ENCODE results near the gene ASIC4. TPM values are rescaled to one million over a fixed set of nuclear protein-coding genes. Genes with fewer than 3 reads are reported as not detected.

ASIC4 gene
- polyA plus RNA-seq, 4 donors, result 0.04 to 0.10 TPM; not detected in 2

GRCh38 chr2:219485201-219485580 lies 29.1 kb upstream of the ASIC4 start:
- Histone ChIP-seq H3K27ac (ENCODE audit: low read depth in 1 of 3, low read length in 2 of 3) (no peak overlapping the region), H3K9me3 (ENCODE audit: control insufficient read depth in 2 of 2, insufficient read depth in 1 of 2, low read depth in 1 of 2, low read length in 1 of 2) (no peaks in the 10 kb centered on the region), H3K36me3 (ENCODE audit: control insufficient read depth in 3 of 3, insufficient read depth in 2 of 3, low read depth in 1 of 3, low read length in 3 of 3) (peaks cover 0 to 4% (median 0%) of the 10 kb centered on the region in 3 donors), H3K4me1 (ENCODE audit: control insufficient read depth in 3 of 3, insufficient read depth in 2 of 3, low read depth in 1 of 3, low read length in 2 of 3) (peaks cover 0 to 37% (median 0%) of the 10 kb centered on the region in 3 donors), H3K27me3 (ENCODE audit: control insufficient read depth in 3 of 3, insufficient read depth in 3 of 3, low read length in 3 of 3) (peaks cover 4 to 66% (median 38%) of the 10 kb centered on the region in 3 donors), H3K4me3 (ENCODE audit: low read depth in 1 of 3, low read length in 3 of 3) (no peak overlapping the region)
- FAIRE-seq, result no peak
- DNase-seq, result no peak
- 66 to 67% (median 66%) methylated on average over 12 of the region's 12 CpGs for WGBS, 3 donors

- DNase-seq, result peak in 1 of 2 donors; percentile 59
- Histone ChIP-seq H3K27me3 (ENCODE audit: control insufficient read depth in 3 of 3, insufficient read depth in 3 of 3, low read length in 3 of 3) (peaks cover 4 to 69% (median 38%) of the 10 kb centered on the region in 3 donors), H3K9me3 (ENCODE audit: control insufficient read depth in 2 of 2, insufficient read depth in 1 of 2, low read depth in 1 of 2, low read length in 1 of 2) (no peaks in the 10 kb centered on the region), H3K4me3 (ENCODE audit: low read depth in 1 of 3, low read length in 3 of 3) (no peak overlapping the region), H3K36me3 (ENCODE audit: control insufficient read depth in 3 of 3, insufficient read depth in 2 of 3, low read depth in 1 of 3, low read length in 3 of 3) (peaks cover 0 to 7% (median 0%) of the 10 kb centered on the region in 3 donors), H3K27ac (ENCODE audit: low read depth in 1 of 3, low read length in 2 of 3) (no peak overlapping the region), H3K4me1 (ENCODE audit: control insufficient read depth in 3 of 3, insufficient read depth in 2 of 3, low read depth in 1 of 3, low read length in 2 of 3) (peaks cover 0 to 37% (median 0%) of the 10 kb centered on the region in 3 donors)
- 41 to 55% (median 48%) methylated on average over 8 of the region's 8 CpGs for WGBS, 3 donors
- FAIRE-seq, result no peak
Measured at GRCh38 chr2:219486380-219486959, 27.8 kb upstream of the ASIC4 start.

GRCh38 chr2:219488149-219488843 lies 26.0 kb upstream of the ASIC4 start:
- Histone ChIP-seq H3K27ac (ENCODE audit: low read depth in 1 of 3, low read length in 2 of 3) (no peak overlapping the region), H3K4me1 (ENCODE audit: control insufficient read depth in 3 of 3, insufficient read depth in 2 of 3, low read depth in 1 of 3, low read length in 2 of 3) (peaks cover 0 to 26% (median 0%) of the 10 kb centered on the region in 3 donors), H3K9me3 (ENCODE audit: control insufficient read depth in 2 of 2, insufficient read depth in 1 of 2, low read depth in 1 of 2, low read length in 1 of 2) (no peaks in the 10 kb centered on the region), H3K27me3 (ENCODE audit: control insufficient read depth in 3 of 3, insufficient read depth in 3 of 3, low read length in 3 of 3) (peaks cover 2 to 75% (median 31%) of the 10 kb centered on the region in 3 donors), H3K36me3 (ENCODE audit: control insufficient read depth in 3 of 3, insufficient read depth in 2 of 3, low read depth in 1 of 3, low read length in 3 of 3) (peaks cover 0 to 11% (median 0%) of the 10 kb centered on the region in 3 donors), H3K4me3 (ENCODE audit: low read depth in 1 of 3, low read length in 3 of 3) (no peak overlapping the region)
- WGBS, 3 donors, result 83 to 88% (median 86%) methylated on average over 16 to 17 of the region's 17 CpGs
- FAIRE-seq, result no peak
- DNase-seq, result no peak

DNA sequence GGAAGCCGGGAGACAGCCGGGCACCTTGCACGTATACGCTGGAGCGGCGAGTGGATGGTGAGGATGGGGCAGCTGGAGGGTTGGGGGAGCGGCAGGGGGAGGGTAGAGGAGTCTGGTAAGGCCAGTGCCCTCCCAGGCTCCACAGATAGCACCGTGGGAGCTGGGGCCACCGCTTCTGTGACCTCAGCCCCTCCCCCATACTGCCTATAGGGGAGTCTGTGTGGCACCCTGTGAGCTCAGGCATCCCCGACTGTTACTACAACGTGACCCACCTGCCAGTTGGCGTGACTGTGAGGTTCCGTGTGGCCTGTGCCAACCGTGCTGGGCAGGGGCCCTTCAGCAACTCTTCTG lies 25.5 kb upstream of the ASIC4 start:
- H3K27me3 ChIP-seq (ENCODE audit: control insufficient read depth in 3 of 3, insufficient read depth in 3 of 3, low read length in 3 of 3), result peaks cover 0 to 76% (median 36%) of the 10 kb centered on the region in 3 donors
- WGBS, 3 donors, result 78 to 88% (median 84%) methylated on average over 14 of the region's 14 CpGs
- no peak for DNase-seq
- no peak overlapping the region for H3K27ac ChIP-seq (ENCODE audit: low read depth in 1 of 3, low read length in 2 of 3)
- no peak overlapping the region for H3K4me3 ChIP-seq (ENCODE audit: low read depth in 1 of 3, low read length in 3 of 3)
- H3K9me3 ChIP-seq (ENCODE audit: control insufficient read depth in 2 of 2, insufficient read depth in 1 of 2, low read depth in 1 of 2, low read length in 1 of 2), result no peaks in the 10 kb centered on the region
- peaks cover 0 to 26% (median 0%) of the 10 kb centered on the region in 3 donors for H3K4me1 ChIP-seq (ENCODE audit: control insufficient read depth in 3 of 3, insufficient read depth in 2 of 3, low read depth in 1 of 3, low read length in 2 of 3)
- FAIRE-seq, result no peak
- peaks cover 0 to 11% (median 0%) of the 10 kb centered on the region in 3 donors for H3K36me3 ChIP-seq (ENCODE audit: control insufficient read depth in 3 of 3, insufficient read depth in 2 of 3, low read depth in 1 of 3, low read length in 3 of 3)

GRCh38 chr2:219489315-219489714 lies 25.0 kb upstream of the ASIC4 start:
- Histone ChIP-seq H3K27ac (ENCODE audit: low read depth in 1 of 3, low read length in 2 of 3) (no peak overlapping the region), H3K9me3 (ENCODE audit: control insufficient read depth in 2 of 2, insufficient read depth in 1 of 2, low read depth in 1 of 2, low read length in 1 of 2) (no peaks in the 10 kb centered on the region), H3K36me3 (ENCODE audit: control insufficient read depth in 3 of 3, insufficient read depth in 2 of 3, low read depth in 1 of 3, low read length in 3 of 3) (peaks cover 0 to 11% (median 0%) of the 10 kb centered on the region in 3 donors), H3K27me3 (ENCODE audit: control insufficient read depth in 3 of 3, insufficient read depth in 3 of 3, low read length in 3 of 3) (peaks cover 0 to 76% (median 32%) of the 10 kb centered on the region in 3 donors), H3K4me1 (ENCODE audit: control insufficient read depth in 3 of 3, insufficient read depth in 2 of 3, low read depth in 1 of 3, low read length in 2 of 3) (peaks cover 0 to 21% (median 0%) of the 10 kb centered on the region in 3 donors), H3K4me3 (ENCODE audit: low read depth in 1 of 3, low read length in 3 of 3) (no peak overlapping the region)
- FAIRE-seq, result no peak
- 66 to 80% (median 79%) methylated on average over 8 to 9 of the region's 9 CpGs for WGBS, 3 donors
- no peak for DNase-seq

DNA sequence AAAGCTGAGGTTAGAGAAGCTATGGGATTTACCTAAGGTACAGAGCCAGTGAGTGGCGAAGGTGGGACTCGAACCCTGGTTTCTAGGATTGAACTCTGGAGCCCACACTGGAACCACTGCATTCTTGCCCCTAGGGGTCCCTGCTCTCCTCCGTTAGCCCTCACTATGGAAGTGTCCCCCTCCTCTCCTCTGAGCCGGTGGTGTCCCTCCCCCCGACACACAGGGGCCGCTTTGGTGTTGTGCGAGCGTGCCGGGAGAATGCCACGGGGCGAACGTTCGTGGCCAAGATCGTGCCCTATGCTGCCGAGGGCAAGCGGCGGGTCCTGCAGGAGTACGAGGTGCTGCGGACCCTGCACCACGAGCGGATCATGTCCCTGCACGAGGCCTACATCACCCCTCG lies 24.1 kb upstream of the ASIC4 start:
- Histone ChIP-seq H3K36me3 (ENCODE audit: control insufficient read depth in 3 of 3, insufficient read depth in 2 of 3, low read depth in 1 of 3, low read length in 3 of 3) (peaks cover 0 to 11% (median 0%) of the 10 kb centered on the region in 3 donors), H3K27me3 (ENCODE audit: control insufficient read depth in 3 of 3, insufficient read depth in 3 of 3, low read length in 3 of 3) (peaks cover 0 to 77% (median 26%) of the 10 kb centered on the region in 3 donors), H3K4me3 (ENCODE audit: low read depth in 1 of 3, low read length in 3 of 3) (no peak overlapping the region), H3K4me1 (ENCODE audit: control insufficient read depth in 3 of 3, insufficient read depth in 2 of 3, low read depth in 1 of 3, low read length in 2 of 3) (peaks cover 0 to 14% (median 0%) of the 10 kb centered on the region in 3 donors), H3K9me3 (ENCODE audit: control insufficient read depth in 2 of 2, insufficient read depth in 1 of 2, low read depth in 1 of 2, low read length in 1 of 2) (no peaks in the 10 kb centered on the region), H3K27ac (ENCODE audit: low read depth in 1 of 3, low read length in 2 of 3) (no peak overlapping the region)
- 77 to 85% (median 85%) methylated on average over 23 of the region's 23 CpGs for WGBS, 3 donors
- FAIRE-seq, result no peak
- no peak for DNase-seq

DNA sequence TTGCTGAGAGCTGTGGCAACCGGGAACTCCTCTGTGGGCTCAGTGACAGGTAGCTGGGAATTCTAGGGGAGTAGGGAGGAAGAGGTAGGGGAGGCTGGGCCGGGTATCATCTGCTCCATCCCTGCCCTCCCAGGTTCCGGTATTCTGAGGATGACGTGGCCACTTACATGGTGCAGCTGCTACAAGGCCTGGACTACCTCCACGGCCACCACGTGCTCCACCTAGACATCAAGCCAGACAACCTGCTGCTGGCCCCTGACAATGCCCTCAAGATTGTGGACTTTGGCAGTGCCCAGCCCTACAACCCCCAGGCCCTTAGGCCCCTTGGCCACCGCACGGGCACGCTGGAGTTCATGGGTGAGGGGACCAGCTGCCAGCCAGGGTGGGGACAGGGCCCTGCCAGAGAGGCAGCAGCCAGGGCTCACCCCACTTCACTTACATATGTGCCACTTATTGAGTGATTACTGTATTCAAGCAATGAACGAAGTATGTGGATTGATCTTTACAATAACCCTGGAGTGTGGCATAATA lies 23.6 kb upstream of the ASIC4 start:
- peaks cover 0 to 16% (median 0%) of the 10 kb centered on the region in 3 donors for H3K4me1 ChIP-seq (ENCODE audit: control insufficient read depth in 3 of 3, insufficient read depth in 2 of 3, low read depth in 1 of 3, low read length in 2 of 3)
- no peaks in the 10 kb centered on the region for H3K9me3 ChIP-seq (ENCODE audit: control insufficient read depth in 2 of 2, insufficient read depth in 1 of 2, low read depth in 1 of 2, low read length in 1 of 2)
- H3K27ac ChIP-seq (ENCODE audit: low read depth in 1 of 3, low read length in 2 of 3), result no peak overlapping the region
- H3K36me3 ChIP-seq (ENCODE audit: control insufficient read depth in 3 of 3, insufficient read depth in 2 of 3, low read depth in 1 of 3, low read length in 3 of 3), result peaks cover 0 to 11% (median 0%) of the 10 kb centered on the region in 3 donors
- peaks cover 0 to 77% (median 23%) of the 10 kb centered on the region in 3 donors for H3K27me3 ChIP-seq (ENCODE audit: control insufficient read depth in 3 of 3, insufficient read depth in 3 of 3, low read length in 3 of 3)
- no peak overlapping the region for H3K4me3 ChIP-seq (ENCODE audit: low read depth in 1 of 3, low read length in 3 of 3)
- FAIRE-seq, result no peak
- DNase-seq, result no peak
- 44 to 74% (median 60%) methylated on average over 10 of the region's 10 CpGs for WGBS, 3 donors

- no peak for DNase-seq
- 74 to 79% (median 79%) methylated on average over 14 of the region's 14 CpGs for WGBS, 3 donors
- Histone ChIP-seq H3K4me3 (ENCODE audit: low read depth in 1 of 3, low read length in 3 of 3) (no peak overlapping the region), H3K36me3 (ENCODE audit: control insufficient read depth in 3 of 3, insufficient read depth in 2 of 3, low read depth in 1 of 3, low read length in 3 of 3) (peaks cover 0 to 11% (median 0%) of the 10 kb centered on the region in 3 donors), H3K9me3 (ENCODE audit: control insufficient read depth in 2 of 2, insufficient read depth in 1 of 2, low read depth in 1 of 2, low read length in 1 of 2) (no peaks in the 10 kb centered on the region), H3K27me3 (ENCODE audit: control insufficient read depth in 3 of 3, insufficient read depth in 3 of 3, low read length in 3 of 3) (peaks cover 0 to 77% (median 19%) of the 10 kb centered on the region in 3 donors), H3K4me1 (ENCODE audit: control insufficient read depth in 3 of 3, insufficient read depth in 2 of 3, low read depth in 1 of 3, low read length in 2 of 3) (peaks cover 0 to 14% (median 0%) of the 10 kb centered on the region in 3 donors), H3K27ac (ENCODE audit: low read depth in 1 of 3, low read length in 2 of 3) (no peak overlapping the region)
- no peak for FAIRE-seq
Measured at GRCh38 chr2:219491278-219491963, 22.9 kb upstream of the ASIC4 start.
